Natural killer cell treated with Interleukin-12 subunit alpha and Interleukin-12 subunit beta and Interleukin-15 and Interleukin-18, amount 100 ng/mL, for 72 hours (primary cell): Measurements from ENCODE around the gene LAMA5. TPM values are rescaled to one million over a fixed set of nuclear protein-coding genes. Genes with fewer than 3 reads are reported as not detected.

Experiments
- ATAC-seq, 2 donors: fragments of 150-1000 bp; cut with Tn5 transposase in 1 of 2; sonication (Bioruptor Pico), chemical (Tn5 transposase) in 1 of 2; 2 replicates each; pipeline ENCODE4 v1.10.0; 2021
- DNase-seq: peaks from one replicate; pipeline ENCODE4 v3.0.0; 2022; ENCODE audit warnings: low spot score
- H3K27ac Mint-ChIP-seq, 2 donors: 1 replicate in 1 of 2; 2 replicates in 1 of 2; pipeline ENCODE4 v1.8.0; 2022; ENCODE audit warnings: mixed read lengths in 2 of 2, mild to moderate bottlenecking in 1 of 2, moderate library complexity in 1 of 2
- H3K27me3 Mint-ChIP-seq, 2 donors: 1 replicate in 1 of 2; 2 replicates in 1 of 2; pipeline ENCODE4 v1.8.0; 2022; ENCODE audit warnings: mixed read lengths in 2 of 2
- H3K36me3 Mint-ChIP-seq: one replicate; pipeline ENCODE4 v1.8.0; 2022; ENCODE audit warnings: mixed read lengths
- H3K4me1 Mint-ChIP-seq, 2 donors: 1 replicate in 1 of 2; 2 replicates in 1 of 2; pipeline ENCODE4 v1.8.0; 2022; ENCODE audit warnings: low read depth in 2 of 2, mixed read lengths in 2 of 2, mild to moderate bottlenecking in 1 of 2
- H3K4me3 Mint-ChIP-seq: one replicate; pipeline ENCODE4 v1.8.0; 2022; ENCODE audit warnings: mixed read lengths
- H3K9me3 Mint-ChIP-seq: 2 replicates; pipeline ENCODE4 v1.8.0; 2022; ENCODE audit warnings: mixed read lengths
- total RNA-seq, 2 donors: library from RNA; stranded (reverse); gene quantifications; one replicate each; pipeline ENCODE4 v1.2.3, GENCODE V29; 2022

LAMA5 gene
- total RNA-seq, 2 donors from 2014 or later, result 1.5 to 1.9 TPM

DNA sequence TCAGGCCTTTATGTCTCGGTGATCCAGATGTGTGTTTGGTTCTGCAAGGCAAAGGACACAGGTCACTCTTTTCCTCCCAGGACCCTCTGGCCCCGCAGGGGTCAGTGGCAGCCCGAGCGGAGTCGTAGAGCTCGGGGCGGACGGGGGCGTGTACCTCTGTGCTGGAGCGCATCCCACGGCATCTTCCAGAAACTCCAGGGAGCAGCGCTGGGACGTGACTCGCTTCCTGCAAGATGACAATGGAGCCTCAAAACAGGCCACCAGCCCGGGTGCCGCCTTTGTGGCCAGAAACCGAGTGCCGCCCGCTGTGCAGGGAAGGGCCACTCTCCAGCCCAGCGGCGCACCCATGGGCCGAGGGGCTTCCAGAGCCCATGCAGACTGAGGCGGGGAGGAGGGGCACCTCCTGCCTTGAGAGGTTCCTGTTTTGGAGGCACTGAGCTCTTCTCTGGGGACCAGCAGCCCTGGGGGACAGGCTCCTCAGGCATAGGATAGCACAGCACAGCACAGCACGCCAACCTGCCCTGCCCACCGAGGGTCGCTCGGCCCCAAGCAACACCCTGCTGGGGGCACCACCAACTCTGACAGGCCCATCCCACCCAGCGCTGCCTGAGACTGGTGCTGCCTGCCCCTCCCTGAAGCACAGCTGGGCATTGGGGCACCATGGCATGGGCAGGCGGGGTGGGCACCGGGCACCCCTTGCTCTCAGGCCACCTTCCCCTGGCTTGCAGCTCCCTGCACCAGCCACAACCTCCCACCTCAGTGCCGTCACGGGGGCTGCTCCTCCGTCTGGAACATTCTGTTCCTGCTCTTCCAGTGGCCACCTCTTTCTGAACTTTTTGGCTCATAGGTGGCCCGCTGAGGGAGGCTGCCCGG is 29.5 kb upstream of the LAMA5 start:
- ATAC-seq (no peak), DNase-seq (no peak)
- no peaks in the 10 kb centered on the region for H3K36me3 Mint-ChIP-seq
- peaks cover 4% of the 10 kb centered on the region for H3K9me3 Mint-ChIP-seq
- peaks cover 0 to 14% of the 10 kb centered on the region in 2 donors for H3K4me1 Mint-ChIP-seq
- no peak overlapping the region for H3K4me3 Mint-ChIP-seq
- H3K27ac Mint-ChIP-seq, result no peak overlapping the region
- H3K27me3 Mint-ChIP-seq, result no peaks in the 10 kb centered on the region

DNA sequence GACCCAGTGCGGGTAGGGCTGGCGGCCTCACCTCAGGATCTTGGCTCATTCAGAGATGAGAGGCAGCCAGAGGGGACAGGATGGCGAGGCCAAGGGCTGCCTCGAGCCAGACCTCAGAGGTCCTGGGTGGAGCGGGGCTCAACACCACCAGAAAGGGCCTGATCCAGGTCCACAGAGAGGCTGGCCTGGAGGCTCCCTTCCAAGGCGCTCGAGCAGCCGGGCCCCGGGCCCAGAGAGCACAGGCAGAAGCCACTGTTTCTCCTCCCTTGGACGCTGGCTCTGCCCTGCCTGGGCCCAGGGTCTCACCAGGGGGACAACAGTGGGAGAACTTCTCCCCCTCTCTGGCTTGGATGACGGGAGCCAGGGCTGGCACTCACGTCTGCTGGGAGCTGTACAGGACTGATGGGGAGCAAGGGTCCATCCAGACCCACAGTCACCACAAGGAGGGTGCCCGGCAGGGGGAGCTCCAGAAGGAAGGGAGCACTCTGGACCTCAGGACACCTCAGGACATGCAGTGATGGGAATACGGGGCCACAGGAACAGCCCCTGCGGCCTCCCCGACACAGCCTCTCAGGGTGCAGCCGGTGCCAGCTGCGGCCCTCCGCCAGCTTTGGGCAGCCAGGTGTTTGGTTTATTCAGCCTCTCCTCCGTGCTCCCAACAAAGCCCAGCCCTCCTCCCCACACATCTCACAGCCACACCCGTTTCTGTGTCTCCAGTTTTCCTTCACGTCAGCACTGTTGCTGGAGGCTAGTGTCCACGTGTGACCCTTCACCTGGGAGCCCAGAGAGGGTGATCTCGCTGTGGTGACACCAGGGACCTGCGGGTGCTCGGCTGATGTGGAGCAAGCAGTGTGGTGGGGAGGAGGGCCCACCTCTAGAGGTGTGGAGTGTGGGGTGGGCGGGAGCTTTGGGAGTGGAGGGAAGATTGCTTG is 28.5 kb upstream of the LAMA5 start:
- Mint-ChIP-seq H3K36me3 (no peaks in the 10 kb centered on the region), H3K4me1 (peaks cover 0 to 14% of the 10 kb centered on the region in 2 donors), H3K27me3 (no peaks in the 10 kb centered on the region), H3K9me3 (peaks cover 4% of the 10 kb centered on the region), H3K27ac (no peak overlapping the region), H3K4me3 (no peak overlapping the region)
- ATAC-seq, result no peak
- no peak for DNase-seq

DNA sequence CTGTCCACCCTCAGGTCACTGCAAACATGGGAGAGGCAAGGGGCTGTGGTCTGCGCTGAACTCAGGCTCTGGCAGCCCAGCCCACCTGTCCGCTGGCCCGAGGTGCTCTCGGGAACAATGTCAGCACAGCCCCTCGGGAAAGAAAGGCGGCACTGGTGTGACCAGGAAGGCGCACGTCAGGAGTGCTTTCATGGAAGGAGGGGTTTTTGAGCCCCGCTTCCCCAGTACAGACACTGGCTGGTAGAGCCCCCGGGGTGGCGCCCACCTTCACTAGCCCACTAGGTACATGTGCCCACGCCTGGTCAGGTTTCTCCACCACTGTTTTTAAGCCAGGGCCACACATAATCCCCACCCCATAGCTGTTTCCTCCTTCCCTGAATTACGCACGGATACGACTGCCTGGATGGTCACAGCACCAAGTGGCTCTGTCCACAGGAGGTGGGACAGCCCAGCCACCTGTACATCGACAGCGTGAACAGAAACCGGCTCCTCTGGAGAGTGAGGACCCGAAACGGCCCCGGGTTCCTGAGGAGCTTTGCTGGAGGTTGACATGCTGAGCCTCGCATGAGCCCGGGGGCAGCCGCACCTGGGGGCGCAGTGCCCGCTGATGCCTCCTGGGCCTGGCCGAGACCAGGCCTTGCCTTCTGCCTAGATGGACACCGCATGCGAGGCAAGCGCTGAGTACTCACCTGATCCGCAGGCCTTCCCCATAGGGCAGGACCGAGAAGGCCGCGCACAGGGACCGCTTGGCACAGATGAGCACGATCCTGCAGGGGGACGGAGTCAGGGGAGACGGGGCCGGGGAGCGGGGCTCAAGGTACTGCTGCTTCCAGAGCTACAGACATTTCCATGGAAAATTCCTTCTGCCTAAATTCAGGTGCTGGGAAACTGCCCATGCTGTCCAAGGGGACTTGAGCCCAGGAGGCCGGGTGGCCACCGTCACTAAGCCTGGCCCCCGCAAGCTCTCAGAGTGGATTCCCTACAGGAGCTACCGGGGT is 27.4 kb upstream of the LAMA5 start:
- no peak for DNase-seq
- ATAC-seq, result no peak
- peaks cover 4% of the 10 kb centered on the region for H3K9me3 Mint-ChIP-seq
- no peaks in the 10 kb centered on the region for H3K36me3 Mint-ChIP-seq
- no peak overlapping the region for H3K4me3 Mint-ChIP-seq
- no peak overlapping the region for H3K27ac Mint-ChIP-seq
- H3K27me3 Mint-ChIP-seq, result no peaks in the 10 kb centered on the region
- peaks cover 7 to 16% of the 10 kb centered on the region in 2 donors for H3K4me1 Mint-ChIP-seq

DNA sequence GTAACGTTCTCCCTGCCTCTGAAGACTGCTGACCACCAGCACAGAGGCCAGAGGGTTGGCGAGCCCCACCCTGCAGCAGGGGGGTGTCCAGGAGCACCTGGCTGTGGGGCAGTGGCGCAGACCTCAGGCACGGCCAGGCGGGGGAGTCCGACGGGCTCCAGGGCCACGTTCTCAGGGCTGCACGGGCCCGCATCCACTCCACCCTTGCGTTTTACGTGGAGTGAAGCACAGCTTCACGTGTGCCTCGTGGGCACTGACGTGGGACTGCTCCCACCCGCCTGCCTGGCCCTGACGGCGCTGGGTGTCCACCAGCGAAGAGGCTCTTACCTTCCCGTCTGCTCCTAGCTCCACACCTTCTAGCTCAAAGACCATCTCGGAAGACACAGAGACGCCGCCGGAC is 26.7 kb upstream of the LAMA5 start:
- H3K9me3 Mint-ChIP-seq, result peaks cover 4% of the 10 kb centered on the region
- peaks cover 6% of the 10 kb centered on the region for H3K36me3 Mint-ChIP-seq
- no peak overlapping the region for H3K4me3 Mint-ChIP-seq
- no peak overlapping the region for H3K27ac Mint-ChIP-seq
- H3K4me1 Mint-ChIP-seq, result peaks cover 14 to 21% of the 10 kb centered on the region in 2 donors
- DNase-seq, result no peak
- ATAC-seq, result no peak
- no peaks in the 10 kb centered on the region for H3K27me3 Mint-ChIP-seq

DNA sequence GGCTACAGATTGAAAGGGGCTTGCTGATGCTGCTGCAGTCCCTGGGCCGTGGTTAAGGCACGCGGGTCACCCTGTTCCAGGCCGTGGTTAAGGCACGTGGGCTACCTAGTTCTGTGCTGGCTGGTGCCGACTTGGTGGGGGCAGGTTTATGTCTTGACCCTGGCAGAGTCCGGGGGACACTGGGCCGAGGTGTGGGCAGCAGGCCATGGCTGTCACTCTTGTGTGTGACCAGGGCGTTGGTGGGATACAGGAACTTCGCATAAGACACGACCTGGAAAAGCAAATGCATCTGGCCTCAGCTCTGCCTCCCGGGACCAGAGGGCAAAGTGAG is 26.2 kb upstream of the LAMA5 start:
- no peak overlapping the region for H3K27ac Mint-ChIP-seq
- H3K36me3 Mint-ChIP-seq, result peaks cover 10% of the 10 kb centered on the region
- H3K27me3 Mint-ChIP-seq, result no peaks in the 10 kb centered on the region
- no peak for DNase-seq
- no peak for ATAC-seq
- H3K4me1 Mint-ChIP-seq, result peaks cover 19 to 25% of the 10 kb centered on the region in 2 donors
- H3K9me3 Mint-ChIP-seq, result peaks cover 4% of the 10 kb centered on the region
- no peak overlapping the region for H3K4me3 Mint-ChIP-seq

DNA sequence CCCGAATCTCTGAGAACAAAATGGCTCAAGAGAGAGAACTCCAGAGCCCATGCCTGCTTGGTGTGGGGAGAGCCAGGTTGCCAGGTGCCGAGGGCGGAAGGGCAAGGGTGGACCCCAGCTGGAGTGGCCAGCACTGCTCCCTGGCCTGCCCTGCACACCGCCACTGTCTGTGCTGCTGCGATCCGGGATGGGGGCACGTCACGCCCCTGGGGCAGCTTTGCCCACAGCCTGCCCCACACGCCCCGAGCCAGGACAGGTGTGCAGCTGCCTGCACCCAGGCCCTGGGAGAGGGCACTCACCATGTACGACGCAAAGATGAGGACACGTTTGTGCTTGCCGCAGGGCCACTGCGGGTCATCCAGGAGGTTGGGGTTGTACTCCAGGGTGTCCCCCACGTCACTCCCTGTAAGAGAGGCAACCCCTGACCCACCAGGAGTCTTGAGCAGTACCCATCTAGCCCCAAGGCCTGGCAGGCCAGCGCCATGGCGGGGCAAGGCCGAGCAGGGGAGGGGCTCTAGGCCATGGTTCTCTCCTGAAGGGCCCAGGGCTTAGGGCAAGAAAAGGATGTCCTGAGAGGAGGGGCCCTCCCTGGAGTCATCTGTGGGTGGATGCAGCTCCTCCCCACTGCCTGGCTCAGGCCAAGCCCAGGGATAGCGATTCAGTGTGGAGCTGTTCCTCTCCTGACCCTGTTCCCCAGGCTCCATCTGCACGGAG is 25.7 kb upstream of the LAMA5 start:
- peak in 1 of 2 donors; percentile 16 for ATAC-seq
- Mint-ChIP-seq H3K4me3 (no peak overlapping the region), H3K36me3 (peaks cover 15% of the 10 kb centered on the region), H3K4me1 (peaks cover 24 to 26% of the 10 kb centered on the region in 2 donors), H3K27me3 (no peaks in the 10 kb centered on the region), H3K9me3 (no peaks in the 10 kb centered on the region), H3K27ac (no peak overlapping the region)
- no peak for DNase-seq

DNA sequence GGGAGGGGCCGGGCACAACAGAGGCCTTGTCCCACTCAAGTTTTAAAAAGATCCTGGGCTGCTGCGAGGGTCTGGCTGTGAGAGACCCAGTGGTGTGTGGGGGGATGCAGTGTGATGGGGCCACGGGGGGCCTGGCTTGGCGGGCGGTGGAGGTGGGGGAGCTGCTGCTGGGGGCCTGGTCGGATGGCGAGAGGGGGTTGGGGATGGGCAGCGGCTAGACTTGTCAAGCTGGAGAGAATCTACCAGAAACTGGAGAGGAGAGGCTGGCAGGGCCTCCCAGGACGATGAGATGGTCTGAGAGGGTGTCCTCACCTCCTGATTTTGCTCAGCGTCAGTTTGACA is 24.9 kb upstream of the LAMA5 start:
- Mint-ChIP-seq H3K27ac (no peak overlapping the region), H3K27me3 (no peaks in the 10 kb centered on the region), H3K9me3 (no peaks in the 10 kb centered on the region), H3K4me1 (peaks cover 25 to 30% of the 10 kb centered on the region in 2 donors), H3K36me3 (peaks cover 19% of the 10 kb centered on the region), H3K4me3 (no peak overlapping the region)
- no peak for DNase-seq
- ATAC-seq, result no peak

DNA sequence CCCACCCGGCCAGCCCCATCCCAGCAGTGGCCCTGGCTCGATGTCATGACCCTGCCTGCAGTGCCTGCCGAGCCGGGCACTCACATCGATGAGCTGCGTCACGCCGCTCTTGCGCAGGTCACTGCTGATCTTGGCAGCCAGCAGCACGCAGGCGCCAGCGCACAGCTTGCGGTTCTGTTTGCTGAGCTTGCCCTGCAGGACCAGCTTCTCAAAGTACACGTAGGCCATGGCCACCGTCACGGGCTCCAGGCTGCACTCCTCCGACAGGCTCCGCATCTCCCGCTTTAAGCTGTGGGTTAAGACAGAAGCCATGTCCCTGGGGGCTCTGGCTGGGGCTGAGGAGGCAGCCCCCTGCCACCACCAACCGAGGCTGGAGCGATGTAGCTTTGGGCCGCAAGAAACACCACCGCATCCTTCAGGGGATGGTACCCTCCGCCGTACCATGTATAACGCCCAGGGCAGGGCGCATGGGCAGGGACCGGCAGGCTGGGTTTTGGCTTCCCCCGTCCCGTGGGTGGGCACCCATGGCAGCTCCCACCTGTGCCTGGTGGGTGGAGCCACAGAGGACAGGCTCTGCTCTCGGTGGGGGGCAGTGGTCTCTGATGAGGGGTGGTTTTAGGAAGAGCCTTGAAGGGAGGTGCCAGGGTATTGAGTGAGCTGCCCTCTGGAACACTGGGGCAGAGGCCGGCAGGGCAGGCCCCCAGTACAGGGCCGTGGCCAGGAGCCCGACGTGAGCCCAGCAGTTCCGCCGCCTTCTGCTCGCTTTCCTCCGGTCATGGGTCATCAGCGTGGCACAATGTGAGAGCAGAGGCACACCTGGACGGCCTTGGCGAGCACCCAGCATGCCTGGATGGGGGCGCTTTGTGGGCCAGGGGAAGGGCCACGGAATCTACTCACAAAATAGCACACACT is 24.3 kb upstream of the LAMA5 start:
- Mint-ChIP-seq H3K4me3 (no peak overlapping the region), H3K27ac (no peak overlapping the region), H3K36me3 (peaks cover 19% of the 10 kb centered on the region)

DNA sequence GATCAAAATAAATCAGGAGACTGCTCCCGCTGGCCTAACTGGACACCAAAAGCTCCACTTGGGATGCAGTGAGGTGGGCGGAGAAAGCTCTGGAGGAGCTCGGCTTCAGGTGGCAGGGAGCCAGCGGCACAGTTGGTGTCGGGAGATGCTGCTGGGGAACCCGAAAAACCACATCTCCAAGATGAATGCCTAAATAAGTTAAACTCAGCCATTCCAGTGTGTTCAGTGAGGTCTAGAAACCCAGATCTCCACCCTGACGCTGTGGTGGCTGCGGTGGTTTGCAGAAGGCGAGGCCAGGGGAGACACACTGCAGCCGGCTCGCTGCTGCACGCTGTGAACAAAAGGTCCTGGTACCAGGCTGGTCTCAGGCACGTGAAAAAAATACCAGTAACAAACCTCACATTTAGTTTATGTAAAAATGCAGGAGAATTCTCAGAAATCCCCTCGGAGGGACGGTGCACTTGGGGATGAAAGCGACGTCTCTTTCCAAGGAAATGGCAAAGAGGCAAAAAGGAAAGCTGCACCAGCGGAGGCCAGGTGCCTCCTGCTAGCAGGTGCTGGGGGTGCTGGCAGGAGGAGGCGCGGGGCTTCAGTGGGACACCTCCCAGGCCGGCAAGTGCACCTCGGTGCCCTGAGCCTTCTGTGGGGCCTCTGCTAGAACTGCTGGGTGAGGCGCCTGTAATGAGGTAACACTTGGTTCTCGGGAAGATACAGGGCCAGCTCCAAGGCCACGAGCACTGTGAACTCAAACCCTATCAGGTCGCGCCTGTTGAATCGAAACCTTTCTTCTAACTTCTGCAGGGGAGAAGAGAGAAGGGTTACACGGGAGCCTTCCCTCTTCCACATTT is 23.4 kb upstream of the LAMA5 start:
- Mint-ChIP-seq H3K36me3 (peaks cover 19% of the 10 kb centered on the region), H3K9me3 (no peaks in the 10 kb centered on the region), H3K4me3 (no peak overlapping the region), H3K27me3 (no peaks in the 10 kb centered on the region), H3K4me1 (peaks cover 28 to 37% of the 10 kb centered on the region in 2 donors), H3K27ac (peak overlapping the region in 1 of 2 donors; percentile 33)
- ATAC-seq (no peak), DNase-seq (no peak)

More for the DNA sequence above, 24.3 kb upstream of the LAMA5 start:
- Mint-ChIP-seq H3K27me3 (no peaks in the 10 kb centered on the region), H3K9me3 (no peaks in the 10 kb centered on the region), H3K4me1 (peaks cover 24 to 30% of the 10 kb centered on the region in 2 donors)
- ATAC-seq (no peak), DNase-seq (no peak)

DNA sequence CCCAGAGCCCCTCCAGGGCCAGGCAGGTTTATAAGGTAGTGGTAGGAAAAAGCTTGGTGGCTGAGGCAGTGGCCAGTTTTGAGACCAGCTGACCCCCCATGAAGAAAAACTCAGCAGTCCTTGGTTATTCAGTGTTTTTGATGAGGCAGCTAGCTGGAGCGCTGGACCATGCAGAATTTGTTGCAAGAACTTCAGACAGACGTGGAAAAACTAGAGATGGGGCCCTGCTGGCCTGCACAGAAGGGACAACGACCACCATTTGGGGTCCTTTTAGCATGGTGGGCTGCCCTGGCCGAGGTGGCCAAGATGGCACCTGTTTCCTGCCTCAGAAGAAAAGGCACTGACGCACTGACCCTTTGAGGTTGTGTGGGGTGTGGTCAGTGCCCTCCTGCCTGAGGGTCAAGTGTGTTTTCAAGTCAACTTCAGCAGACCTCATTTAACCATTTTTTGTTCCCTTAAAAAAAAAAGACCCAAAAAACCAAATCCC is 22.5 kb upstream of the LAMA5 start:
- peaks cover 19% of the 10 kb centered on the region for H3K36me3 Mint-ChIP-seq
- ATAC-seq, result no peak
- peaks cover 35 to 45% of the 10 kb centered on the region in 2 donors for H3K4me1 Mint-ChIP-seq
- no peak overlapping the region for H3K4me3 Mint-ChIP-seq
- DNase-seq, result no peak
- H3K27me3 Mint-ChIP-seq, result no peaks in the 10 kb centered on the region
- no peaks in the 10 kb centered on the region for H3K9me3 Mint-ChIP-seq
- H3K27ac Mint-ChIP-seq, result peak overlapping the region in 1 of 2 donors; percentile 33

DNA sequence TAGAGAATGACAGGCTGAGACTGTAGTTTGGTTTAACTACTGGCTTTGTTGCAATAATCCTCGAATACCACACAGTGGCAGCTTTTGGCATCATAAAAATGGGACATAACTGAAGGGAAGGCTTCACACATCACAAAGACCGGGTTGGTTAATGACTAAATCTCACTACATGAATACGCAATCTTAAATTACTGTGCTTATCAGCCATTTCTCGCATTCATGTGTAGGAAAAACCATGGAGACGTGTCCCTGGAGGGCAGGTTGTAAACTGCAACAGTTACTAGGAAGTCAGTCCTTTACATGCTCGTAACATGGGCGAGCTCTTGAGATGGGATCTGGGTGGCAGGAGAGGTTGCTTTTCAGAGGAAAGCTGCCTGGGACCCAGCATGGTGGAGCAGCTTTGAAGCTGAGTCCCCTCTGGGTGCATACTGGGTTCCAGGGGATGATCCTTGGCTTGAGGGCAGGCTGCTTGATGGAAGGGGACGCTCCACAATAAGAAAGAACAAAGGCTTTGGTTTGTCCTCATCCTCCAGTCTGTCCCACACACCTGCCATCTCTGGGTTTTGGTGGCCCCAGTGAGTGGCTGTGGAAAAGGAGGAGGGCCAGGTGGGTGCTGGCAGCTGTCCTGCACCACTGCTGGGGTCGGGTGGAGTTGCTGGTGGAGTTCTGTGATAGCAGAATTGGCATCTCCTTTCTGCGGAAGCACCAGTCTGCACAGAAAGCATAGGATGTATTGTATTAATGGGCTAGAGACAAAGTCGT is 21.9 kb upstream of the LAMA5 start:
- H3K27ac Mint-ChIP-seq, result peak overlapping the region; percentile 33 to 77
- ATAC-seq, result no peak
- H3K9me3 Mint-ChIP-seq, result no peaks in the 10 kb centered on the region
- peaks cover 35 to 45% of the 10 kb centered on the region in 2 donors for H3K4me1 Mint-ChIP-seq
- H3K4me3 Mint-ChIP-seq, result peak overlapping the region; percentile 93
- no peak for DNase-seq
- peaks cover 19% of the 10 kb centered on the region for H3K36me3 Mint-ChIP-seq
- no peaks in the 10 kb centered on the region for H3K27me3 Mint-ChIP-seq
